HepG2 (cell line): Measurements from ENCODE around the gene TXNDC9. TPM values are rescaled to one million over a fixed set of nuclear protein-coding genes. Genes with fewer than 3 reads are reported as not detected.

ENCODE experiments used
- ATM ChIP-seq: fragments of 450-650 bp; IDR thresholded peaks from 2 replicates; pipeline ENCODE4 v1.7.1; 2017; ENCODE audit warnings: mild to moderate bottlenecking, borderline replicate concordance
- CSRNP2 ChIP-seq: sonication (generic); formaldehyde crosslinking; conservative IDR thresholded peaks from 2 replicates; pipeline ENCODE4 v1.8.0; 2022; ENCODE audit warnings: low read depth, missing genetic modification reagents
- GATAD1 ChIP-seq: IDR thresholded peaks from 2 replicates; pipeline ENCODE4 v1.6.1; 2016; ENCODE audit warnings: missing genetic modification reagents, missing compliant biosample characterization
- HNF1A ChIP-seq, 2 experiments: sonication (generic) in 1 of 2; formaldehyde crosslinking in 1 of 2; IDR thresholded peaks; 2 replicates each; pipeline versions ENCODE4 v1.4.0 to v1.6.1; 2016 to 2020; ENCODE audit warnings: borderline replicate concordance in 1 of 2, low read depth in 1 of 2, mild to moderate bottlenecking in 1 of 2, missing genetic modification reagents in 1 of 2
- KLF9 ChIP-seq: IDR thresholded peaks from 2 replicates; pipeline ENCODE4 v1.6.1; 2016; ENCODE audit warnings: low read depth
- MIER3 ChIP-seq: IDR thresholded peaks from 2 replicates; pipeline ENCODE4 v1.6.1; 2016; ENCODE audit warnings: missing compliant biosample characterization, borderline replicate concordance
- RAD51 ChIP-seq: fragments of 450-650 bp; IDR thresholded peaks from 2 replicates; pipeline ENCODE4 v1.6.1; 2016; ENCODE audit warnings: borderline replicate concordance
- RBM22 ChIP-seq: fragments of 200-400 bp; formaldehyde crosslinking; optimal IDR thresholded peaks from 2 replicates; pipeline ENCODE3; 2017; ENCODE audit warnings: mild to moderate bottlenecking, low read length, moderate library complexity
- SMYD3 ChIP-seq: sonication (generic); formaldehyde crosslinking; IDR thresholded peaks from 2 replicates; pipeline ENCODE4 v1.8.1; 2023; ENCODE audit warnings: mild to moderate bottlenecking, missing genetic modification reagents
- TFDP1 ChIP-seq: IDR thresholded peaks from 2 replicates; pipeline ENCODE4 v1.6.1; 2016; ENCODE audit warnings: missing compliant biosample characterization, missing genetic modification reagents, borderline replicate concordance
- ZNF207 ChIP-seq: fragments of 450-650 bp; IDR thresholded peaks from 2 replicates; pipeline ENCODE4 v1.6.1; 2016; ENCODE audit warnings: antibody characterized with exemption, borderline replicate concordance
- ZNF441 ChIP-seq: sonication (generic); formaldehyde crosslinking; IDR thresholded peaks from 2 replicates; pipeline ENCODE4 v1.7.0; 2021; ENCODE audit warnings: missing genetic modification reagents, borderline replicate concordance
- ZNF513 ChIP-seq: sonication (generic); formaldehyde crosslinking; conservative IDR thresholded peaks from 2 replicates; pipeline ENCODE4 v1.5.0; 2020; ENCODE audit warnings: missing genetic modification reagents
- ZNF761 ChIP-seq: sonication (generic); formaldehyde crosslinking; conservative IDR thresholded peaks from 2 replicates; pipeline ENCODE4 v1.4.0; 2020; ENCODE audit warnings: mild to moderate bottlenecking, missing genetic modification reagents
- ZNF841 ChIP-seq: sonication (generic); formaldehyde crosslinking; IDR thresholded peaks from 2 replicates; pipeline ENCODE4 v1.8.1; 2023; ENCODE audit warnings: missing genetic modification reagents, borderline replicate concordance
- polyA plus RNA-seq, 8 experiments: library from polyadenylated mRNA; depleted of rRNA in 3 of 8; stranded (reverse) in 7 of 8; unstranded in 1 of 8; fragments of >200 nt; fragmentation: Illumina TruSeq in 4 of 8; extraction: Trizol in 4 of 8; gene quantifications; 2 replicates each; pipeline versions ENCODE4 v1.2.1 to v1.2.3, GENCODE V29; 2011 to 2016; ENCODE audit warnings: low read depth in 4 of 8, missing spikeins in 1 of 8, mixed read lengths in 1 of 8; ENCODE audit not compliant: insufficient read depth in 1 of 8
- total RNA-seq, 5 experiments: library from RNA; depleted of rRNA; stranded (reverse); fragments of >200 nt; fragmentation: Illumina TruSeq; extraction: Trizol; gene quantifications; 2 replicates each; pipeline ENCODE4 v1.2.3, GENCODE V29; 2016; ENCODE audit warnings: low read depth in 1 of 5
- TF ChIP-seq, protein P1 (sequence below): sonication (generic); formaldehyde crosslinking; IDR thresholded peaks from 2 replicates; pipeline ENCODE4 v1.8.1; 2023; ENCODE audit warnings: missing genetic modification reagents, mild to moderate bottlenecking, borderline replicate concordance
- TF ChIP-seq, protein P2 (sequence below): sonication (generic); formaldehyde crosslinking; IDR thresholded peaks from 2 replicates; pipeline ENCODE4 v1.9.0; 2022; ENCODE audit warnings: low read depth, missing genetic modification reagents

TXNDC9 gene
- total and polyA plus RNA-seq, 2 of the 13 experiments (the other 11 are each of a cell fraction or from before 2014, with no cell fraction given), result 35.2 to 94.6 TPM

GRCh38 chr2:99337113-99338028, 1.2 kb upstream of the TXNDC9 start, which contains the start of gene EIF5B (continued):
- TF ChIP-seq CSRNP2 (CRISPR knock-in tag) (no peak; the same call in 1 of the 2 replicates), HNF1A (IDR thresholded peaks at IDR 0.05; ENCODE audit: low read depth) (no peak), HNF1A (CRISPR knock-in tag; IDR thresholded peaks at IDR 0.05; ENCODE audit: borderline replicate concordance) (peak; percentile 84), ZNF513 (CRISPR knock-in tag) (no peak), ATM (no peak), ZNF761 (peak; percentile 57), KLF9 (peak; percentile 60; the same call in 1 of the 2 replicates), GATAD1 (CRISPR knock-in tag) (peak; percentile 96), RAD51 (no peak), MIER3 (CRISPR knock-in tag) (peak; percentile 94), ZNF841 (CRISPR knock-in tag) (no peak; the same call in 1 of the 2 replicates), SMYD3 (CRISPR knock-in tag) (peak; percentile 82), ZNF441 (CRISPR knock-in tag) (peak; percentile 76), TFDP1 (CRISPR knock-in tag) (peak; percentile 87; the same call in 1 of the 2 replicates), ZNF207 (no peak), RBM22 (no peak)
- TF ChIP-seq, protein P1, sequence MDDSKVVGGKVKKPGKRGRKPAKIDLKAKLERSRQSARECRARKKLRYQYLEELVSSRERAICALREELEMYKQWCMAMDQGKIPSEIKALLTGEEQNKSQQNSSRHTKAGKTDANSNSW (CRISPR knock-in tag), result no peak; the same call in 1 of the 2 replicates
- TF ChIP-seq, protein P2, sequence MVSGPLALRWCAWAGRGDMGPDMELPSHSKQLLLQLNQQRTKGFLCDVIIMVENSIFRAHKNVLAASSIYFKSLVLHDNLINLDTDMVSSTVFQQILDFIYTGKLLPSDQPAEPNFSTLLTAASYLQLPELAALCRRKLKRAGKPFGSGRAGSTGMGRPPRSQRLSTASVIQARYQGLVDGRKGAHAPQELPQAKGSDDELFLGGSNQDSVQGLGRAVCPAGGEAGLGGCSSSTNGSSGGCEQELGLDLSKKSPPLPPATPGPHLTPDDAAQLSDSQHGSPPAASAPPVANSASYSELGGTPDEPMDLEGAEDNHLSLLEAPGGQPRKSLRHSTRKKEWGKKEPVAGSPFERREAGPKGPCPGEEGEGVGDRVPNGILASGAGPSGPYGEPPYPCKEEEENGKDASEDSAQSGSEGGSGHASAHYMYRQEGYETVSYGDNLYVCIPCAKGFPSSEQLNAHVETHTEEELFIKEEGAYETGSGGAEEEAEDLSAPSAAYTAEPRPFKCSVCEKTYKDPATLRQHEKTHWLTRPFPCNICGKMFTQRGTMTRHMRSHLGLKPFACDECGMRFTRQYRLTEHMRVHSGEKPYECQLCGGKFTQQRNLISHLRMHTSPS, result no peak
